ENCODE data around the gene PIP5K1B. TPM values are rescaled to one million over a fixed set of nuclear protein-coding genes. Genes with fewer than 3 reads are reported as not detected.

PIP5K1B gene
- total RNA-seq, 1 experiment from 2014 or later: not detected

GRCh38 chr9:68932458-68932857 is 227.4 kb downstream of the PIP5K1B start:
- intact Hi-C loops (cut with micrococcal nuclease; ENCODE audit: unreplicated experiment): no loop called here
- H3K4me1 ChIP-seq (ENCODE audit: insufficient read depth, low read length, poor library complexity, severe bottlenecking): no peaks in the 10 kb centered on the region
- ChIA-PET POLR2A (ENCODE audit: low non-redundant PET) (no interaction called here), CTCF (no interaction called here)
- H3K36me3 ChIP-seq (ENCODE audit: insufficient read depth, low read length, poor library complexity, severe bottlenecking): no peaks in the 10 kb centered on the region
- no peaks in the 10 kb centered on the region for H3K9me3 ChIP-seq (ENCODE audit: low read depth, low read length, poor library complexity, severe bottlenecking)
- TF ChIP-seq CTCF (conservative IDR thresholded peaks at IDR 0.05; ENCODE audit: low read depth, low read length) (no peak), EZH2 (IDR thresholded peaks at IDR 0.05; ENCODE audit: borderline replicate concordance, low read depth, low read length, poor library complexity, severe bottlenecking) (no peak)
- no TSS peak for BruUV-seq (replicated peaks)
- H3K27me3 ChIP-seq (replicated peaks; ENCODE audit: insufficient read depth, low read depth, low read length, poor library complexity): peaks cover 34% of the 10 kb centered on the region
- no peak overlapping the region for H3K4me3 ChIP-seq (ENCODE audit: low read depth, low read length, poor library complexity, severe bottlenecking)
- H3K27ac ChIP-seq (ENCODE audit: low read depth, low read length, poor library complexity, severe bottlenecking): no peak overlapping the region
- no peak for DNase-seq (ENCODE audit: low spot score)

- intact Hi-C loops (cut with micrococcal nuclease; ENCODE audit: unreplicated experiment): no loop called here
- Histone ChIP-seq H3K4me1 (ENCODE audit: insufficient read depth, low read length, poor library complexity, severe bottlenecking) (no peaks in the 10 kb centered on the region), H3K27ac (ENCODE audit: low read depth, low read length, poor library complexity, severe bottlenecking) (no peak overlapping the region), H3K27me3 (replicated peaks; ENCODE audit: insufficient read depth, low read depth, low read length, poor library complexity) (peaks cover 28% of the 10 kb centered on the region), H3K36me3 (ENCODE audit: insufficient read depth, low read length, poor library complexity, severe bottlenecking) (no peaks in the 10 kb centered on the region), H3K4me3 (ENCODE audit: low read depth, low read length, poor library complexity, severe bottlenecking) (no peak overlapping the region), H3K9me3 (ENCODE audit: low read depth, low read length, poor library complexity, severe bottlenecking) (no peaks in the 10 kb centered on the region)
- TF ChIP-seq CTCF (conservative IDR thresholded peaks at IDR 0.05; ENCODE audit: low read depth, low read length) (no peak), EZH2 (IDR thresholded peaks at IDR 0.05; ENCODE audit: borderline replicate concordance, low read depth, low read length, poor library complexity, severe bottlenecking) (no peak)
- DNase-seq (ENCODE audit: low spot score): no peak
- BruUV-seq (replicated peaks): no TSS peak
- POLR2A ChIA-PET (ENCODE audit: low non-redundant PET): no interaction called here
- CTCF ChIA-PET: no interaction called here
These were observed 228.6 kb downstream of the PIP5K1B start for GRCh38 chr9:68933434-68934328.

GRCh38 chr9:68934329-68934644 is 229.2 kb downstream of the PIP5K1B start:
- CTCF ChIA-PET: no interaction called here
- no TSS peak for BruUV-seq (replicated peaks)

More at GRCh38 chr9:68934329-68934644, 229.2 kb downstream of the PIP5K1B start:
- POLR2A ChIA-PET (ENCODE audit: low non-redundant PET): no interaction called here
- Histone ChIP-seq H3K27ac (ENCODE audit: low read depth, low read length, poor library complexity, severe bottlenecking) (no peak overlapping the region), H3K9me3 (ENCODE audit: low read depth, low read length, poor library complexity, severe bottlenecking) (no peaks in the 10 kb centered on the region), H3K36me3 (ENCODE audit: insufficient read depth, low read length, poor library complexity, severe bottlenecking) (no peaks in the 10 kb centered on the region), H3K4me1 (ENCODE audit: insufficient read depth, low read length, poor library complexity, severe bottlenecking) (no peaks in the 10 kb centered on the region), H3K4me3 (ENCODE audit: low read depth, low read length, poor library complexity, severe bottlenecking) (no peak overlapping the region), H3K27me3 (replicated peaks; ENCODE audit: insufficient read depth, low read depth, low read length, poor library complexity) (peaks cover 34% of the 10 kb centered on the region)
- no peak for DNase-seq (ENCODE audit: low spot score)
- intact Hi-C loops (cut with micrococcal nuclease; ENCODE audit: unreplicated experiment): no loop called here
- no peak for TF ChIP-seq EZH2 (IDR thresholded peaks at IDR 0.05; ENCODE audit: borderline replicate concordance, low read depth, low read length, poor library complexity, severe bottlenecking)
- TF ChIP-seq CTCF (conservative IDR thresholded peaks at IDR 0.05; ENCODE audit: low read depth, low read length): no peak
